AG04450 (cell line): ENCODE results near the gene TCN2. TPM values are rescaled to one million over a fixed set of nuclear protein-coding genes. Genes with fewer than 3 reads are reported as not detected.
A peak's percentile ranks its signal among the peaks of the same experiment; 100 is the strongest.

Experiments
- CTCF ChIA-PET: fragments of 300-600, 350-600 bp; formaldehyde crosslinking; extraction: SDS; loops from one replicate; lab custom pipeline; 2022; ENCODE audit warnings: antibody characterized with exemption, inconsistent platforms; lab: Charles Lee
- POLR2A ChIA-PET: fragments of 350-600 bp; formaldehyde crosslinking; extraction: SDS; loops from one replicate; lab custom pipeline; 2021; ENCODE audit warnings: antibody characterized with exemption, inconsistent platforms; lab: Yijun Ruan, JAX
- DNase-seq: peaks from one replicate; pipeline ENCODE4 v3.0.0-alpha.2; 2011; ENCODE audit warnings: low read depth, low spot score
- H3K27ac ChIP-seq: one replicate; pipeline ENCODE4 v1.5.1; 2012; ENCODE audit warnings: low read depth, low read length, control low read depth
- H3K27me3 ChIP-seq: one replicate; pipeline ENCODE4 v1.6.0; 2012; ENCODE audit warnings: low read length; ENCODE audit not compliant: control insufficient read depth, insufficient read depth
- H3K4me3 ChIP-seq: 2 replicates; pipeline ENCODE4 v1.5.1; 2011; ENCODE audit warnings: mild to moderate bottlenecking, low read depth, low read length, control low read depth
- H3K9me3 ChIP-seq: 2 replicates; pipeline ENCODE4 v1.5.1; 2012; ENCODE audit warnings: low read length; ENCODE audit not compliant: control insufficient read depth, insufficient read depth
- polyA plus RNA-seq: library from polyadenylated mRNA; depleted of rRNA; stranded (reverse); fragments of >200 nt; gene quantifications from 2 replicates; pipeline ENCODE4 v1.2.3, GENCODE V29; 2011
- TF ChIP-seq, protein P1 (sequence below): IDR thresholded peaks from 2 replicates; pipeline ENCODE4 v1.5.1; 2011; ENCODE audit warnings: low read depth, low read length, control low read depth, inconsistent platforms

TCN2 gene
- polyA plus RNA-seq, 1 experiment, result 6.6 TPM

GRCh38 chr22:30578481-30578880 is 28.5 kb upstream of the TCN2 start:
- no peaks in the 10 kb centered on the region; the same call in 1 of the 2 replicates for H3K9me3 ChIP-seq
- no peak for DNase-seq
- TF ChIP-seq, protein P1, sequence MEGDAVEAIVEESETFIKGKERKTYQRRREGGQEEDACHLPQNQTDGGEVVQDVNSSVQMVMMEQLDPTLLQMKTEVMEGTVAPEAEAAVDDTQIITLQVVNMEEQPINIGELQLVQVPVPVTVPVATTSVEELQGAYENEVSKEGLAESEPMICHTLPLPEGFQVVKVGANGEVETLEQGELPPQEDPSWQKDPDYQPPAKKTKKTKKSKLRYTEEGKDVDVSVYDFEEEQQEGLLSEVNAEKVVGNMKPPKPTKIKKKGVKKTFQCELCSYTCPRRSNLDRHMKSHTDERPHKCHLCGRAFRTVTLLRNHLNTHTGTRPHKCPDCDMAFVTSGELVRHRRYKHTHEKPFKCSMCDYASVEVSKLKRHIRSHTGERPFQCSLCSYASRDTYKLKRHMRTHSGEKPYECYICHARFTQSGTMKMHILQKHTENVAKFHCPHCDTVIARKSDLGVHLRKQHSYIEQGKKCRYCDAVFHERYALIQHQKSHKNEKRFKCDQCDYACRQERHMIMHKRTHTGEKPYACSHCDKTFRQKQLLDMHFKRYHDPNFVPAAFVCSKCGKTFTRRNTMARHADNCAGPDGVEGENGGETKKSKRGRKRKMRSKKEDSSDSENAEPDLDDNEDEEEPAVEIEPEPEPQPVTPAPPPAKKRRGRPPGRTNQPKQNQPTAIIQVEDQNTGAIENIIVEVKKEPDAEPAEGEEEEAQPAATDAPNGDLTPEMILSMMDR, result no peak
- H3K4me3 ChIP-seq, result no peak overlapping the region
- ChIA-PET CTCF (no interaction called here), POLR2A (no interaction called here)
- no peak overlapping the region for H3K27ac ChIP-seq
- no peaks in the 10 kb centered on the region for H3K27me3 ChIP-seq

DNA sequence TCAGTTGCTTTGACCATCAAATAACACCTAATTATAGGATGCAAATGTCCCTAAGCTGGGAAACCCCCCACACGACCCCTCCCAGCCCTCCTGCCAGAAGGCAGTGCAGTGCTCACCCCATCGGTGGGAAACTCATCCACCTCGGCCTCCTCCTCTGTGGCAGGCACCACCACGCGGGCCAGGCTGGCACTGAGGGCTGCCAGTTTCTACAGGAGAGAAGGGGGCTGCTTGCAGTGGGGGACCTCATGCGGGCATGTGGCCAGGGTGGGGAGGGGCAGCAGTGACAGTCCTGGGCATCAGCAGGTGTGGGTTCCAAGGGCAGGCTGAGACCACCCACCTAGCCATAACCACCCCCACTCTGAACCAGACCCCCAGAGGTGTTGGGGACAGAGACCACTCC is 26.1 kb upstream of the TCN2 start:
- Histone ChIP-seq H3K4me3 (no peak overlapping the region), H3K27me3 (no peaks in the 10 kb centered on the region), H3K9me3 (no peaks in the 10 kb centered on the region; the same call in 1 of the 2 replicates), H3K27ac (no peak overlapping the region)
- DNase-seq, result no peak
- ChIA-PET POLR2A (no interaction called here), CTCF (no interaction called here)
- TF ChIP-seq, protein P1, result no peak

DNA sequence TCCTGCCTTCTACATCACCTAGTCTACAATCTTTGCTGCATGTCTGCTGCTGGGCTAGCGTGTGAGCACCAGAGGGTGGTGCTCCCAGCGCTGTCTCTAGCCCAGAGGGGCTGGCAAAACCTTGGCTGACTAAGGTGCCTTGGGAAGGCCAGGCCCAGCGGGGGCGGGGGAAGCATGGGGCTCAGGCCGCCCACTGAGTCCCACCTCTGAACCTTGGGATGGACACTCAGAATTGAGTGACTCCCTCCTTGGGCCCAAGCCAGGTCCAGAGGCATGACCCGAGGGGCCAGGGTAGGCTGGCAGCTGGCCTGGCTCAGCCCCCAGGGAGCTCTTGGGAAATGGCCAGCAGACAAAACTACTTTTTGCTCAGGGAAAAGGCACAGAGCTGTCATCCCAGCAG is 24.9 kb upstream of the TCN2 start:
- DNase-seq, result no peak
- POLR2A ChIA-PET, result no interaction called here
- Histone ChIP-seq H3K27ac (peak overlapping the region; percentile 21), H3K27me3 (no peaks in the 10 kb centered on the region), H3K4me3 (no peak overlapping the region), H3K9me3 (no peaks in the 10 kb centered on the region; the same call in 1 of the 2 replicates)
- TF ChIP-seq, protein P1, result no peak
- CTCF ChIA-PET, result no interaction called here

DNA sequence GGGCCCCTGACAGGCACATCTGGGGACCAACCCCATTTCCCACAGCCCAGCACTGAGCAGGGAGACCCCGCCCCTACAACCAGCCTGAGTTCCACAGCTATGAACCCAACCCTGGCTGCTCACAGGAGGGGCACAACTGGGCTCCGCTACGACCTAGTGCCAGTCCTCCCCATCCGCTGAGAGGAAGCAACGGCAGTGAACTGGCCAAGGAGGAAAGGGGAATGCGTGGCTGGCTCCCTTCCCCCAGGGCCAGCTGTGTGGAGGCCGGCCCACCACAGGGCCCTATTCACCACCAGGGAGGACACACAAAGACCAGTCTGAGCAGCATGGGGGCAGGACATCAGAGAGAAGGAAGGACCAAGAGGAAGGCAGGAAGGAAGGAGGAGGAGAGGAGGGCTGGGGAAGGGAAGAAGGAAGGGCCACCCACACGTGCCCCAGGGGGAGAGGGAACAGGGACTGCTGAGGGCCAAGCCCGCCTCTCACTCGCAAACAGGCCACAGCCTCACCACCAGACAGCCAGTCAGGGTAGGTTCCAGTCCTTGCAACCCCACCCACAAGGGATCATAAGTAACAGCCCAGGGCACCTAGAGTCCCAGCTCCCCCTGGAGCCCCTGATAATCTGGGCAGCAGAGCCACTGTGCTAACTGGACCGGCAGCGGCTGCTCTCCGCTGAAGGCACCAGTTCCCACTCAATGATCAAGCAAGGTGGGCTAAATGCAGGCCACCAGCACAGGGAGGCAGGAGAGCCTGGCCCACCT is 24.0 kb upstream of the TCN2 start:
- Histone ChIP-seq H3K9me3 (no peaks in the 10 kb centered on the region; the same call in 1 of the 2 replicates), H3K27me3 (no peaks in the 10 kb centered on the region), H3K27ac (no peak overlapping the region), H3K4me3 (no peak overlapping the region)
- TF ChIP-seq, protein P1, result no peak
- ChIA-PET CTCF (no interaction called here), POLR2A (no interaction called here)
- no peak for DNase-seq

GRCh38 chr22:30584441-30584840 is 22.5 kb upstream of the TCN2 start:
- no peaks in the 10 kb centered on the region; the same call in 1 of the 2 replicates for H3K9me3 ChIP-seq
- no peak overlapping the region for H3K4me3 ChIP-seq
- ChIA-PET CTCF (no interaction called here), POLR2A (no interaction called here)
- H3K27me3 ChIP-seq, result no peaks in the 10 kb centered on the region
- TF ChIP-seq, protein P1, result no peak
- H3K27ac ChIP-seq, result no peak overlapping the region
- DNase-seq, result no peak
